Nephron (organoid): ENCODE measurements around the gene ZFC3H1.
"Not testable (repeated sequence)": the region's sequence is repeated elsewhere in the genome, so short reads cannot be mapped to it uniquely, and the experiment has no call there.

ENCODE experiments used
- H3K27ac Mint-ChIP-seq, 3 experiments: 2 replicates each; pipeline ENCODE4 v1.8.0; 2020; ENCODE audit warnings: mixed read lengths in 3 of 3, mild to moderate bottlenecking in 2 of 3, moderate library complexity in 1 of 3
- H3K27me3 Mint-ChIP-seq: 2 replicates; pipeline ENCODE4 v1.8.0; 2021; ENCODE audit warnings: low read depth, mild to moderate bottlenecking, moderate library complexity, mixed read lengths
- H3K36me3 Mint-ChIP-seq: 2 replicates; pipeline ENCODE4 v1.8.0; 2020; ENCODE audit warnings: low read depth, mixed read lengths
- H3K4me1 Mint-ChIP-seq: 2 replicates; pipeline ENCODE4 v1.8.0; 2020; ENCODE audit warnings: mixed read lengths
- H3K4me3 Mint-ChIP-seq, 3 experiments: 2 replicates each; pipeline ENCODE4 v1.8.0; 2020; ENCODE audit warnings: mild to moderate bottlenecking in 3 of 3, mixed read lengths in 3 of 3, moderate library complexity in 2 of 3
- H3K9me3 Mint-ChIP-seq: 2 replicates; pipeline ENCODE4 v1.8.0; 2020; ENCODE audit warnings: mixed read lengths
- TF ChIP-seq, protein P1 (sequence below), 3 experiments: fragments of 200-600 bp; sonication (generic); IDR thresholded peaks; one replicate each; pipeline ENCODE4 v1.5.0; 2021; ENCODE audit warnings: antibody characterized with exemption in 3 of 3; ENCODE audit not compliant: unreplicated experiment in 3 of 3

ZFC3H1 gene

DNA sequence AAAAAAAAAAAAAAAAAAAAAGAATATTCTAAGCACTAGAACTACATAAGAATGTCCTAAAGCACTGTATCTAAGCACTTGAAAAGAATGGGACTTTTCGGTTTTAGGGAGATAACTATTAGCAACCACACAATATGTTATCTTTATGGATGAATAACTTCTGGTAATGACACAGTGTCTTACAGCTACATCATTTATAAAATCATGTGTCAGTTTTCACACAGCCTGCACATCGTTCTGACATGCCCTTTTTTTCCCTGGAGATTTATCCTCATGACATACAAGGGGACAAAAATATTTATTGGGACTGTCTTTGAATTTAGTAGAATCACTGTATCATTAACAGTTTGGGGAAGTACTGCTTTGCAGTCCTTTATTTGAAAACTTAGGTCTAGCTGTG is 39.6 kb upstream of the ZFC3H1 start:
- H3K9me3 Mint-ChIP-seq, result no peaks in the 10 kb centered on the region
- peaks cover 32% of the 10 kb centered on the region for H3K36me3 Mint-ChIP-seq
- H3K4me1 Mint-ChIP-seq, result no peaks in the 10 kb centered on the region
- H3K4me3 Mint-ChIP-seq, result no peak overlapping the region
- no peak overlapping the region for H3K27ac Mint-ChIP-seq
- TF ChIP-seq, protein P1, sequence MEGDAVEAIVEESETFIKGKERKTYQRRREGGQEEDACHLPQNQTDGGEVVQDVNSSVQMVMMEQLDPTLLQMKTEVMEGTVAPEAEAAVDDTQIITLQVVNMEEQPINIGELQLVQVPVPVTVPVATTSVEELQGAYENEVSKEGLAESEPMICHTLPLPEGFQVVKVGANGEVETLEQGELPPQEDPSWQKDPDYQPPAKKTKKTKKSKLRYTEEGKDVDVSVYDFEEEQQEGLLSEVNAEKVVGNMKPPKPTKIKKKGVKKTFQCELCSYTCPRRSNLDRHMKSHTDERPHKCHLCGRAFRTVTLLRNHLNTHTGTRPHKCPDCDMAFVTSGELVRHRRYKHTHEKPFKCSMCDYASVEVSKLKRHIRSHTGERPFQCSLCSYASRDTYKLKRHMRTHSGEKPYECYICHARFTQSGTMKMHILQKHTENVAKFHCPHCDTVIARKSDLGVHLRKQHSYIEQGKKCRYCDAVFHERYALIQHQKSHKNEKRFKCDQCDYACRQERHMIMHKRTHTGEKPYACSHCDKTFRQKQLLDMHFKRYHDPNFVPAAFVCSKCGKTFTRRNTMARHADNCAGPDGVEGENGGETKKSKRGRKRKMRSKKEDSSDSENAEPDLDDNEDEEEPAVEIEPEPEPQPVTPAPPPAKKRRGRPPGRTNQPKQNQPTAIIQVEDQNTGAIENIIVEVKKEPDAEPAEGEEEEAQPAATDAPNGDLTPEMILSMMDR (IDR thresholded peaks at IDR 0.05; ENCODE audit: unreplicated experiment in 3 of 3), result no peak
- no peaks in the 10 kb centered on the region for H3K27me3 Mint-ChIP-seq

DNA sequence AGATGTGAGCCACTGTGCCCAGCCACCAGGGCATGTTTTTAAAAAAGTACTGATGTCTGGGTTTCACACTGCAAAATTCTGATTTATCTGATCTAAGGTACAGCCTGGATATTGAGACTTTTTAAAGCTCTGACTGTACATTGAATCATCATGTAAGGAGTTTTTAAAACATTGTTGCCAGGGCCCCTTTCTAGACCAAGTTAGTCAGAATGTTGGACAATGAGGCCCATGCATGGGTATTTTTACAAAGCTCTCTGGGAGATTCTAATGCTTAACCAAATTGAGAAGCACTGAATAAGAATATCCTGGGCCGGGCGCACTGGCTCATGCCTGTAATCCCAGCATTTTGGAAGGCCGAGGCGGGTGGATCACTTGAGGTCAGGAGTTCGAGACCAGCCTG is 38.9 kb upstream of the ZFC3H1 start:
- no peak overlapping the region for H3K27ac Mint-ChIP-seq
- TF ChIP-seq, protein P1 (IDR thresholded peaks at IDR 0.05; ENCODE audit: unreplicated experiment in 3 of 3), result no peak
- peaks cover 38% of the 10 kb centered on the region for H3K36me3 Mint-ChIP-seq
- no peaks in the 10 kb centered on the region for H3K9me3 Mint-ChIP-seq
- H3K27me3 Mint-ChIP-seq, result no peaks in the 10 kb centered on the region
- H3K4me1 Mint-ChIP-seq, result no peaks in the 10 kb centered on the region
- H3K4me3 Mint-ChIP-seq, result no peak overlapping the region

DNA sequence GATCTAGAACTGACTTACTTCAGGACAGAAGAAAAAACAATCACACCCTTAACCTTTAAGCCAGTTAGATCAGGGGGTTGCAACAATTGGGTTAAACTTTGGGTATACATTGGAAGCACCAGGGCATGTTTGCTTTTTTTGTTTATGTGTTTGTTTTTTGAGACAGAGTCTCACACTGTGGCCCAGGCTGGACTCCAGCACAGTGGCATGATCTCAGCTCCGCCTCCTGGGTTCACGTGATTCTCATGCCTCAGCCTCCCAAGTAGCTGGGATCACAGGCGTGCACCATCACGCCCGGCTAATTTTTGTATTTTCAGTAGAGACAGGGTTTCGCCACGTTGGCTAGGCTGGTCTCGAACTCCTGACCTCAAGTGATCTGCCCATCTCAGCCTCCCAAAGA is 38.5 kb upstream of the ZFC3H1 start:
- H3K9me3 Mint-ChIP-seq, H3K4me1 Mint-ChIP-seq, H3K4me3 Mint-ChIP-seq, H3K27ac Mint-ChIP-seq, H3K27me3 Mint-ChIP-seq: not testable (repeated sequence)
- peaks cover 38% of the 10 kb centered on the region for H3K36me3 Mint-ChIP-seq

DNA sequence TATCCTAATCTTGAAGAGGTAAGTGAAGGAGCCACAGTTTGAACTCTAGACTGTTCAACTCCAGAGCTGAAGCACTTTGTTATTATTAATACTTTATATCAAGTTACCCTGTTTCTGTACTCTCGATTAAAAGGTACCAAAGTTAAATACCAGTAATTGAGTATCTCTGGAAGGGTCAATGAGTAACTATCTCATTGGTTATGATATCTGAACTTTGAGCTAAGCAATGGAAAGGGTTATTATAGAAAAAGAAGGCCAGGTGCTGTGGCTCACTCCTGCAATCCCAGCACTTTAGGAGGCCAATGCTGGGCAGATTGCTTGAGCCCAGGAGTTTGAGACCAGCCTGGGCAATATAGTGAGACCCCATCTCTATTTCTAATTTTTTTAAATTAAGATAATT is 32.1 kb upstream of the ZFC3H1 start:
- Mint-ChIP-seq H3K27ac (no peak overlapping the region), H3K4me1 (peaks cover 13% of the 10 kb centered on the region), H3K4me3 (no peak overlapping the region), H3K9me3 (no peaks in the 10 kb centered on the region), H3K36me3 (peaks cover 33% of the 10 kb centered on the region), H3K27me3 (no peaks in the 10 kb centered on the region)
- TF ChIP-seq, protein P1 (IDR thresholded peaks at IDR 0.05; ENCODE audit: unreplicated experiment in 3 of 3), result no peak

DNA sequence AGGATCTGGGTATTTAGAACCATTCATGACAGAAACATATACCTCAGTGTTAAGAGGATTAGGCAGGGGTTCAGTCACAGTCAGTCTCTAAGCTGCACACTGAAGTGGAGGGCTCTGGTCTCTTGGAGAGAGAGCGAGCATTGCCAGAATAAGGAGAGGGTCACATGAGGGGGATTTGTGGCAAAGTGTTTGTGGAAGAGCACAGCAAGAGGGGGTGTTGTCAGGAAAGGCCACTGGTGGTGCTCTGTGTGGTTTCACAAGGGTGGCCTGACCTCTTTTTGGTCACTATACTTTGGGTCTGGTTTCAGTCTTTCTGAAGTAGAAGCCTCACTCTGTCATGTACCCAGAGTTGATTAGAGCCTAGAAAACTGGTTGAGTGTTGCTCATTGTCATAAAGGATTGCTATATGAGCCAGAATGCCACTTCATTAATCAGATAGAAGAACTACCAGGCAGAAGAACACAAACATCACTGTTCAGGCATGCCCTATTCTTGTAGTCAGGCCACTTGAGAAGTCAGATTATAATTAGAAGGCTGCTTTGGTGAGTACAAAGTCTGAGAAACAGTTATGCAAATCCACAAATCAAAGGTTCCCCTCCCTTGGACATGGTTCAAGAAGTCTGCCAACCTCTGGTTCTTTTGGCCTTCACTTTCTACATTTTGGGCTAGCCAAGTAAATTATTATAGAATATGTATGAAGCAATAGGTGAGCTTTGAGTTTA is 30.6 kb upstream of the ZFC3H1 start:
- Mint-ChIP-seq H3K4me1 (peaks cover 18% of the 10 kb centered on the region), H3K36me3 (peaks cover 25% of the 10 kb centered on the region), H3K9me3 (no peaks in the 10 kb centered on the region), H3K27me3 (no peaks in the 10 kb centered on the region), H3K27ac (peak overlapping the region; percentile 50 to 77 (median 60)), H3K4me3 (no peak overlapping the region)
- TF ChIP-seq, protein P1 (IDR thresholded peaks at IDR 0.05; ENCODE audit: unreplicated experiment in 3 of 3), result no peak

DNA sequence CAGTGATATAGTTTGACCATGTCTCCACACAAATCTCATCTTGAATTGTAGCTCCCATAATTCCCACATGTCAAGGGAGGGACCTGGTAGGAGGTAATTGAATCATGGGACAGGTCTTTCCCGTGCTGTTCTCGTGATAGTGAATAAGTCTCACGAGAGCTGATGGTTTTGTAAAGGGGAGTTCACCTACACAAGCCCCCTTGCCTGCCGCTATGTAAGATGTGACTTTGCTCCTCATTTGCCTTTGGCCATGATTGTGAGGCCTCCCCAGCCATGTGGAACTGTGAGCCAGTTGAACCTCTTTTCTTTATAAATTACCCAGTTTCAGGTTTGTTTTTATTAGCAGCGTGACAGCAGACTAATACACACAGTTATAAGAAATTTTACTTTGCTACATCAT is 30.0 kb upstream of the ZFC3H1 start:
- peak overlapping the region in 2 of 3 experiments; percentile 60 to 77 for H3K27ac Mint-ChIP-seq
- not testable (repeated sequence) for H3K9me3 Mint-ChIP-seq, H3K4me3 Mint-ChIP-seq, H3K27me3 Mint-ChIP-seq
- peaks cover 19% of the 10 kb centered on the region for H3K36me3 Mint-ChIP-seq
- H3K4me1 Mint-ChIP-seq, result peaks cover 24% of the 10 kb centered on the region

DNA sequence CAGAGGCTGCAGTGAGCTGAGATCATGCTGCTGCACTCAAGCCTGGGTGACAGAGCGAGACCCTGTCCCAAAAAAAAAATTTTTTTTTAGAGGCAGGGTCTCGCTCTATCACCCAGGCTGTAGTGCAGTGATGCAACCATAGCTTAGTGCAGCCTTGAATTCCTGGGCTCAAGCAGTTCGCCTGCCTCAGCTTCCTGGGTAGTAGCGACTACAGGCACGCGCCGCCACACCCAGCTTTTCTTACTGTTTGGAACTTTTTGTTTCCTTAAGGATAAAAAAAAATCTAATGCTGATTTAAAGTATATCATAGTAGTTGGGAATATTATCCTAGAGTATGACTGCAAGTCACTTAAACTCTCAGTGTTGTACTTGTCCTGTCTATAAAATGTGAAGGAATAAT is 29.5 kb upstream of the ZFC3H1 start:
- TF ChIP-seq, protein P1 (IDR thresholded peaks at IDR 0.05; ENCODE audit: unreplicated experiment in 3 of 3), result no peak
- Mint-ChIP-seq H3K4me1 (peaks cover 30% of the 10 kb centered on the region), H3K36me3 (peaks cover 13% of the 10 kb centered on the region), H3K9me3 (no peaks in the 10 kb centered on the region), H3K4me3 (no peak overlapping the region), H3K27ac (no peak overlapping the region), H3K27me3 (no peaks in the 10 kb centered on the region)
